Measurements from ENCODE around the gene ZNF726.
"Not testable (repeated sequence)": the region's sequence is repeated elsewhere in the genome, so short reads cannot be mapped to it uniquely, and the experiment has no call there.

ZNF726 gene

GRCh38 chr19:23914402-23915286 lies at the start of gene ZNF726:
ZNF726 (plus strand) TSS chr19:23914886; CDS start chr19:23914995, 109 bp downstream.
- DNase-seq (ENCODE audit: low spot score) = peak; percentile 94

DNA sequence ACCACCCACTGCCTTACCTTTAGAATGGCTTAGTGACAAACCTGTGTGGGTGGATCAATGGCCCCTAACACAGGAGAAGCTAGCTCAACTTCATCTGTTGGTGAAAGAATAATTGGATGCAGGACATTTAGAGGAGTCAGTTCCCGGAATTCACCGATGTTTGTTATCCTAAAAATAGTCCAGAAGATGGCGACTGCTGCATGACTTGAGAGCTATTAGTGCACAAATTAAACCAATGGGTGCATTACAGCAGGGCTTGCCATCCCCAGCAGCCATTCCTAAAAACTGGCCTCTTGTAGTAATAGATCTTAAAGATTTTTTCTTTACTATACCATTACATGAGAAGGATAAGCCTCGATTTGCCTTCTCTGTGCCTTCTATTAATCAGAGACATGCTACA lies 46.8 kb upstream of the ZNF726 start:
- DNase-seq (ENCODE audit: low spot score) = no peak

- DNase-seq (ENCODE audit: low spot score) = no peak
These were observed 46.1 kb upstream of the ZNF726 start for GRCh38 chr19:23868630-23869029.

GRCh38 chr19:23872282-23872919 lies 42.3 kb upstream of the ZNF726 start:
- DNase-seq (ENCODE audit: low spot score) = no peak

- DNase-seq (ENCODE audit: low spot score) = no peak
These were observed 38.4 kb upstream of the ZNF726 start for GRCh38 chr19:23876261-23876660.

DNA sequence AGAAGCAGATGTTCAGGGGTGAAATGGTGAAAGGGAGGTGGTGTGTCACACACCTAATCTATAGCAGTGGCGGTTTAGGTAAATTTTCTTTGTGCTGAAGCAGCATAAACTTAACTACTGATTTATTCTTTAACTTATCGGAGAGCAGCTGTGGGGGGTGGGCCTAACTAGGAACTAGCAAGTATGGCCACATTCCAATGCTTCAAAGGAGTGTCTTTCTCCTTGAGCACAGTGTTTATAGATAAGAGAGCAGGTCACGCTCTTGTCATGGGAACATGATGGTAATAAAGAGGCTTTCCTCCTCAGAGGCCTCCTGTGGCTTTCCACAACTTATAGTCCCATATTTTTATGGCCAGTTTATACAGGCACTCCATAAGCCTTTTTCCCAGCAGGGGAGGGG lies 37.9 kb upstream of the ZNF726 start:
- DNase-seq (ENCODE audit: low spot score) = not testable (repeated sequence)

- no peak for DNase-seq (ENCODE audit: low spot score)
These were observed 32.2 kb upstream of the ZNF726 start for GRCh38 chr19:23882493-23882892.

DNA sequence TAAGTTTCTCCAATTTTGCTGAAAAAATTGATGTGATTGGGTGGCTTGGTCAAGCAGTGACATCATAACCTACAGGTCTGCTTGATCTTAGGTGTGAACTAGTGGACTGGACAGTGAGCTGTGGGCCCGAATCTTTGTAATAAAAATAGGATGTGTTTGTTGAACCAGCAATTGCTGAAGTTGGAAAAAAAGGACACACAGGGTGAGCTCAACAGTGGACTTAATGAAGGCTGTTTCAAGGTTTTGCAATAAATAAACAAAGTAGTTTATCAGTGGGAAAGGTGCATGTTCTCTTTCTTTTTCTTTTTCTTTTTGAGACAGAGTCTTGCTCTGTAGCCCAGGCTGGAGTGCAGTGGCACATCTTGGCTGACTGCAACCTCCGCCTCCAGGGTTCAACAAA lies 30.3 kb upstream of the ZNF726 start:
- no peak for DNase-seq (ENCODE audit: low spot score)

DNA sequence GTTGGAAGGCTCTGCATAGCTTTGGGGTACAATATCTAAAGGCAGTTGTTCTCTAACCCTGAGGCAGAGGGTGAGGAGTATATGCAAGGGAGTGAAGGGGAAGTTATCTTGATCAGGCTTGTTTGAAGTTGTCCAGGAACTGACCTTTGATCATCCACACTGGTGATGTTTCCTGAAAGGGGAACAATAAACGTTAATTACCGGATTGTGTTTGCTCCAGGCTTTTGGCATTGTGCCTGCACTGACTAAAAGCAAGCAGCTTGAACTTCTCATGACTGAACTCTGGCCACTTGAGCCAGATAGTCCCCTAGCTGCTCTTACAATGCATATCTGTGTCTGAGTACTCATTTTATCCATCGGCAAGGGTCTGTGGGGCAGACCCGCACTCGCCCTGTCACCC lies 27.0 kb upstream of the ZNF726 start:
- DNase-seq (ENCODE audit: low spot score) = no peak

- DNase-seq (ENCODE audit: low spot score) = not testable (repeated sequence)
These were observed 18.6 kb upstream of the ZNF726 start for GRCh38 chr19:23896096-23896495.

- no peak for DNase-seq (ENCODE audit: low spot score)
These were observed 17.8 kb upstream of the ZNF726 start for GRCh38 chr19:23896912-23897311.

GRCh38 chr19:23901360-23901759 lies 13.3 kb upstream of the ZNF726 start:
- DNase-seq (ENCODE audit: low spot score) = no peak

- DNase-seq (ENCODE audit: low spot score) = no peak
These were observed 10.3 kb upstream of the ZNF726 start for GRCh38 chr19:23904406-23904805.

GRCh38 chr19:23905771-23906170 lies 8.9 kb upstream of the ZNF726 start:
- DNase-seq (ENCODE audit: low spot score) = no peak

- no peak for DNase-seq (ENCODE audit: low spot score)
These were observed 7.9 kb upstream of the ZNF726 start for GRCh38 chr19:23906835-23907234.

DNA sequence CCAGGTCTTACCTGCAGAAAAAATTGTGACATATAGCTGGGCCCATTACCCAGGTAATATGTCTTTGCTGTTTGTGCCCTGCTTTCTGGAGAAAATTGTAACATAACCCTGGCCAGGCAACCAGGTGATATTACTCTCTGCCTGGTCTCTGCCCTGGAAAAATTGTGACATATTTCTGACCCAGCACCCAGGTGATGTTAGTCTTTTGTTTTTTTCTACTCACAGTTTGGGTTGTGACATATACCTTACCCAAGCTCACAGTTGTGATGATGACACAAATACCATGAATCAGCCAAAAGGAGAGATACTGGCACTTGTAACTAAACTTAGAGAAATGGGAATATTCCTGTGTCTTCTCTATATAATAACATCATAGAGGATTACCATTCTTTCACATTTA lies 6.5 kb upstream of the ZNF726 start:
- no peak for DNase-seq (ENCODE audit: low spot score)

DNA sequence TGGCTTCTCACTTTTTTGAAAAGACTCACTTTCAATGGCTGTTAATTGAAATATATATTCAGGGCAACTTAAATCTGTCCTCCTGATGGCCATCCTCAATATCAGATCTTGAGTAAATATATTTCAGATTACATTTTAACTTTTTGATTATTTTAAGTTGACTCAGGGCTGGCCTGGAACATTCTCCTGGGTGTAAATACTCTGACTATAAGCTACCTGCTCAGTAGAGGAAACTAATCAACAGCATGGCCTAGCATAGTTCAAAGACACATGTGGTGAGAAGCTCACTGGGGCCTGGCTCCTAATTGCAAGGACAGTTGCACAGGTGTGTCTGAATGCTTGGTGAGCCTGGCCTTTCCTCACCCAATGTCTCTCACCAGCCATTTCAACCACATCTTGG lies 5.5 kb upstream of the ZNF726 start:
- DNase-seq (ENCODE audit: low spot score) = no peak

DNA sequence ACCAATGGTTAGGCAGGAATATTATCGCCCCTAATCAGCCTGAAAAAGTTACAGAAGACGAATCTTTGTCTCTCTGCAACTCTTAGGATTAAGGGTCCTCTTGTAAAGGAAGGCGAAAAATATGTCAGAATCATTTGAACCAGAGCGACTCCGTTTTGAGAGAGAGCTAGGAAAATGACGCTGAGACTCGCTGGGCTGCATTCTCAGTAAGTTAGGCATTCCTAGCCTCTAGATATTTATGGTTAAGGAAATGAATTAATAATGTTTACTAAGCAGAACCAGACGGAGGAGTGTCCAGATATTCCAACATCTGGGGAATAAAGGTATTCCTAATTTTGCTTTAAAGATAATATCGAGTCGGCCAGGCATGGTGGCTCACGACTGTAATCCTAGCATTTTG lies 755 bp upstream of the ZNF726 start:
- DNase-seq (ENCODE audit: low spot score) = no peak

- DNase-seq (ENCODE audit: low spot score) = no peak
These were observed 2.3 kb downstream of the ZNF726 start for GRCh38 chr19:23916991-23917390.

DNA sequence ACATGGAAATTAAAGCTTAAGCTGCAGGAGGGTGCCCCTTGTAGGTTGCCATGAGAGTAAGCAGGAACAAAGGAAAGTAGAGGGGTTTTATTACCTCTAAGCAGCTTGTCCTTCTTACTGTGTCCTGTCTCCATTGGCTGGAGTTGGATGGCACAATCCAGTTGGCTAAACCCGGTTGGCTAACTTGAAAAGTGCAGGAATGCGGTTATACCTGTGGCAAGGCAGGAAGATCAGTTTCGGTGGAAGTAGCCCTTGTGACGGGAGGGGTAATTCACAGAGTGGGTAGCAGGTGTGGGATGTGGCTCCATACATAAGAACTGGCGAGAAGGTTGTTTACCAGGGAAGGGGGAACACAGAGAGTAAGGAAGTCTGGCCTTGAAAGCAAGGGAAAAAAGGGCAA lies 3.2 kb downstream of the ZNF726 start:
- DNase-seq (ENCODE audit: low spot score) = no peak

DNA sequence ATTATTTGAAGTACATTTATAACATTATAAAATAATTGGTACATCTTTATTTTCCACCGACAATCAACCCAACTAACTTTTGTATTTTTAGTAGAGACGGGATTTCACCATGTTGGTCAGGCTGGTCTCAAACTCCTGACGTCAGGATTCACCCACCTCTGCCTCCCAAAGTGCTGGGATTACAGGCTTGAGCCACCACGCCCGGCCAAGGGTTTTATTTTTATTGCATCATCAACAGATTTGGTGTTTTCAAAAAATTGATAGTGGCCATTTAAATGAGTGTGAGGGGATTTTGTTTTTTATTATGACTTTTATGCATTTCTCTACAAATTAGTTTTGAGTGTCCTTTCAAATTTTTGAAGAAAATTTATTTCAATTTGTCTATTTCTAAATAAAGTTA lies 10.6 kb downstream of the ZNF726 start:
- no peak for DNase-seq (ENCODE audit: low spot score)

DNA sequence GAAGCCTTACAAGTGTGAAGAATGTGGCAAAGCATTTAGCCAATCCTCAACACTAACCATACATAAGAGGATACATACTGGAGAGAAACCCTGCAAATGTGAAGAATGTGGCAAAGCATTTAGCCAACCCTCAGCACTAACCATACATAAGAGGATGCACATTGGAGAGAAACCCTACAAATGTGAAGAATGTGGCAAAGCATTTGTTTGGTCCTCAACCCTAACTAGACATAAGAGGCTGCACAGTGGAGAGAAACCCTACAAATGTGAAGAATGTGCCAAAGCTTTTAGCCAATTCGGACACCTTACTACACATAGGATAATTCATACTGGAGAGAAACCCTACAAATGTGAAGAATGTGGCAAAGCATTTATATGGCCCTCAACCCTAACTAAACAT lies 18.2 kb downstream of the ZNF726 start:
- DNase-seq (ENCODE audit: low spot score) = no peak

GRCh38 chr19:23937031-23937430 lies 22.3 kb downstream of the ZNF726 start:
- not testable (repeated sequence) for DNase-seq (ENCODE audit: low spot score)

DNA sequence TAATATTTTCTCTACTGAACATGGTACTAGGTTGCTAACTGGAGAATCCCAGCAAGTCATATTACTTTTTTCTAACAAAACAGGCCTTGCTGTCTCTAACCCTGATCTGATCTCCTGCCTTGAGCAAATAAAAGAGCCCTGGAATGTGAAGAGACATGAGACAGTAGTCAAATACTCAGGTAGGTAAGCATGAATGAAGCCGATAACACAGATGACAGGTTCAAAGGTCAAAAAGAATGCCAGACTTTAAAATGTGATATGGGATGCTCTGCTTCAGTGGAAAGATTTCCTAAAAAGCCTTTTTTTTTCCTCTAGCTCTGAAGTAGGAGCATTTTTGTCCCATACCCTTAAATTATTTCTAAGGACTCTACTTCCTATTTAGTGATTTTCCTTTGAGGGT lies 28.7 kb downstream of the ZNF726 start:
- no peak for DNase-seq (ENCODE audit: low spot score)
